RKO (cell line): ENCODE results near the gene KAT6B.

Experiments
- DNase-seq: peaks from one replicate; pipeline ENCODE4 v3.0.0-alpha.2; 2016; ENCODE audit warnings: low spot score

KAT6B gene

DNA sequence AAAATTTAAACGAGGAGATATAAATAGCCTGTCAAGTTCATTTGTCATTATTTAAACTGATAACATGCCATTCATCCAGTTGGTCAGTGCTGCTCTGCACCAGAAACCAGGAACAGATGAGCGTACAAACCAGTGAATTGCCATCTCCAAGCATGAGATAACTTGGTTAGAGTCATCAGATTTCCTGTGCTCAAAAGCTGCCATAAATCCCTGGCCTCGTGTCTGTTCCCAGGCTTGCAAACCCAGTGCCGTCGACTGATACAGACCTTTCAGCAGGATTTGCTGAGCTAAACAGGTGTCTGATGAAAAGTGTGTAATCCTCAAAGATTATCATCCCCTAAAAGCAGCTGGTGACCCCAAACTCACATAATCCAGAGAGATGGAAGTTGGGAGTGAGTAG lies 189.0 kb downstream of the KAT6B start:
- DNase-seq = no peak

GRCh38 chr10:75016325-75016724 lies 189.9 kb downstream of the KAT6B start:
- DNase-seq = no peak

GRCh38 chr10:75018251-75018650 lies 191.9 kb downstream of the KAT6B start:
- no peak for DNase-seq

DNA sequence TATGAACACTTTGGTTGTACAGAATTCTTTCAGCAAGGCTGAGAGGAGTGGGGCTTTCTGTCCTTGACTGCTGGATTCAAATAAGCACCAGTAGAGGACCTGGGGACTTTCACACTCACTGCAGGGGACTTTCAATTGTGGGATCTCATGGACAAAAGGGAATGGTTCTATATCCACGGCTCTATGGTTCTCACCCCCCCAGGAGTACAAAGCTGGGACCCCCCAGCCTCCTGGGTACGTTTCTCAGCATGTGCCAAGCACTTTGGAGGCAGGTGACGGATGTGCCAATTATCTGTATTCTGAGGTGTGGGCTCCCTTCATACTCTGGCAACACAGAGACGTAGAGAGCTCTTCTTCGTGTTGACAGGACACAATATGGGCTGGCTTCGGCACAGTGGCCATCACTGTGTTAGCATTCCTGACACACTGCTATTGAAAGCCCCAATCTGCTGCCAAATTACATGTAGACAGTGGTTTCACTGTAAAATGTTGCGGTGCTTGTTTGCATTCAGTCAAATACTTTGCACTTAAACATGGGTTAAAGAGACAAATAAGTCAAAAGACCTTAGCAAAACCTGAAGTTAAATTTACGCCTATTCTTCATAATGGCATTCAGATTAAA lies 192.4 kb downstream of the KAT6B start:
- DNase-seq = no peak

DNA sequence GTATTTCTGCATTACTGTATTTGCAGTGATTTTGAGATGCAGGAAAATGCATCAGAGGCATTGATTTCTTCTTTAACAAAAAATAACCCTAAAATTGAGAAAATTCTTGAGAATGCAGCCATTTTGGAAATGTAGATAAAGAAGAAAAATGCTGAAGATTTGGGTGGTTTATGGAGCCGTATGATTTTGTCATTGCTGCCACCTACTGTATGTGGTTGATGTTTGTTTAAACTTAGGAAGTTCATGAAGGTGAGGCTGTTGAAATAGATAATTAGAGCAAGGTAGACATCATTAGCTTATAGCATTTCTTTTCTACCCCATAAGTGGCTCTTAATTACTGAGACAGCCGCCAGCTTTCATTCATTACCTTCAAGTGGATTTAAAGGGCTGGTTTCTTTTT lies 193.0 kb downstream of the KAT6B start:
- peak; percentile 23 for DNase-seq

DNA sequence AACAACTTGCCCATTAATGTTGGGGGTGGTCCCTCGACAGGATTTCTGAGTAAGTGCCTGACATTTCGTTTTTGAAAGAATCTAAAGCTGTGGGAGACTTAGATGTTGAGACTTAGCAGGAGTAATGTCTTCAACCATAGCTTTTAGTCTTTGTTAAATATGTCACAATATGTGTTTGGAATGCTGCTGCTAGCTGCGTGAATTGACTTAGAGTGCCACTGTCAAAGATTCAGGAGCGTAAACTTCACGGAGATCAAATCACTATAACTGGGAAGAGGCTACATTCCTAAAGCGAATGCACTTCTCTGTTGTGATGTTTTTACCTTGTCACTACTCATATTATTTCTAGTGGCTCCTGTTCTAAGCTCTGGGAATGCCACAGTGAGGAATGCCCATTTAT lies 193.8 kb downstream of the KAT6B start:
- no peak for DNase-seq

- DNase-seq = no peak
Measured at GRCh38 chr10:75021379-75022249, 195.2 kb downstream of the KAT6B start.

DNA sequence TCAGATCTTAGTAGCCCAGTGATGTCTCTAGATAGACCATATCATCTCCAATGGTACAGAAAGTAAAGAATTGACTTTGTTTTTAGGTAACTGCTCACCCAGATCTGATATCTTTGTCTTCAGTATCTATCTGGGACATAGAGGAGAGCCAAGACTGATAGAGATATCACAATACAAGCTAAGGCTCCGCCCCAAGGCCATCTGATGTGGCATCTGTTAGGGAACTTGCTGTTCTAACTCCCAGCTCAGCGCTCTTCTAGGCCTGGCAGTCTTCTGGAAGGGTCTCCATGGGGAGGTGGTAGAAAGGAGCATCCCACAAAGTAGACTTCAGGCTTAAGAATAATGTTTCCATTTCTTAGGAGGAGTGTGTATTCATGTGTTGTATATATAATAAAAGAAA lies 196.7 kb downstream of the KAT6B start:
- no peak for DNase-seq

DNA sequence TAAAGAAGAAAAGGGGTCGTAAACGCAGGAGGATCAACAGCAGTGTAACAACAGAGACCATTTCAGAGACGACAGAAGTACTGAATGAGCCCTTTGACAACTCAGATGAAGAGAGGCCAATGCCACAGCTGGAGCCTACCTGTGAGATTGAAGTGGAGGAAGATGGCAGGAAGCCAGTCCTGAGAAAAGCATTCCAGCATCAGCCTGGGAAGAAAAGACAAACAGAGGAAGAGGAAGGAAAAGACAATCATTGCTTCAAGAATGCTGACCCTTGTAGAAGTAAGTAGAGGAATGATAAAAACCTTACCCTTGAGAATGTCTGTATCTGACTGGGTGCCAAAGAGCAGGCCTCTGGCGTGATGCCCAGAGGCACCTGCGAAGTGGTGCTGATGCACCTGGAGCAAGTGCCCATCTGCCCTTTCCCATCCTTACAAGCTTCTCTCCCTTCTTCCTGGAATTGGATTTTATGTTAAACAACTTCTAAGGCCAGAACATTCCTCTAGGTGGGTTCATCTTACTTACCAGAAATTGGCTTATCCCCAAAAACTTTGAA lies 198.6 kb downstream of the KAT6B start:
- no peak for DNase-seq

- no peak for DNase-seq
Measured at GRCh38 chr10:75028049-75028448, 201.6 kb downstream of the KAT6B start.

DNA sequence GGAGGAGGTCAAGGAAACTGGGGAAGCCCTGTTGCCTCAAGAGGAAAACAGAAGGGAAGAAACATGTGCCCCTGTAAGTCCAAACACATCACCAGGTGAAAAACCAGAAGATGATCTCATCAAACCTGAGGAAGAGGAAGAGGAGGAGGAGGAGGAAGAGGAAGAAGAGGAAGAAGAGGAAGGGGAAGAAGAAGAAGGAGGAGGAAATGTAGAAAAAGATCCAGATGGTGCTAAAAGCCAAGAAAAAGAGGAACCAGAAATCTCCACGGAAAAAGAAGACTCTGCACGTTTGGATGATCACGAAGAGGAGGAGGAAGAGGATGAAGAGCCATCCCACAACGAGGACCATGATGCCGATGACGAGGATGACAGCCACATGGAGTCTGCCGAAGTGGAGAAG lies 202.3 kb downstream of the KAT6B start:
- no peak for DNase-seq

- DNase-seq = no peak
Measured at GRCh38 chr10:75029420-75029819, 203.0 kb downstream of the KAT6B start.

DNA sequence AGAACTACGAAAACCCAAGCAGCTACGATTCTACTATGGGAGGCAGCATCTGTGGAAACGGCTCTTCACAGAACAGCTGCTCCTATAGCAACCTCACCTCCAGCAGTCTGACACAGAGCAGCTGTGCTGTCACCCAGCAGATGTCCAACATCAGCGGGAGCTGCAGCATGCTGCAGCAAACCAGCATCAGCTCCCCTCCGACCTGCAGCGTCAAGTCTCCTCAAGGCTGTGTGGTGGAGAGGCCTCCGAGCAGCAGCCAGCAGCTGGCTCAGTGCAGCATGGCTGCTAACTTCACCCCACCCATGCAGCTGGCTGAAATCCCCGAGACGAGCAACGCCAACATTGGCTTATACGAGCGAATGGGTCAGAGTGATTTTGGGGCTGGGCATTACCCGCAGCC lies 203.5 kb downstream of the KAT6B start:
- no peak for DNase-seq

DNA sequence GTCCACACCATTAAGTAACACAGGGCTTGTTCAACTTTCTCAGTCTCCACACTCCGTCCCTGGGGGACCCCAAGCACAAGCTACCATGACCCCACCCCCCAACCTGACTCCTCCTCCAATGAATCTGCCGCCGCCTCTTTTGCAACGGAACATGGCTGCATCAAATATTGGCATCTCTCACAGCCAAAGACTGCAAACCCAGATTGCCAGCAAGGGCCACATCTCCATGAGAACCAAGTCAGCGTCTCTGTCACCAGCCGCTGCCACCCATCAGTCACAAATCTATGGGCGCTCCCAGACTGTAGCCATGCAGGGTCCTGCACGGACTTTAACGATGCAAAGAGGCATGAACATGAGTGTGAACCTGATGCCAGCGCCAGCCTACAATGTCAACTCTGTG lies 204.0 kb downstream of the KAT6B start:
- DNase-seq = no peak

- no peak for DNase-seq
Measured at GRCh38 chr10:75032119-75032518, 205.7 kb downstream of the KAT6B start.

DNA sequence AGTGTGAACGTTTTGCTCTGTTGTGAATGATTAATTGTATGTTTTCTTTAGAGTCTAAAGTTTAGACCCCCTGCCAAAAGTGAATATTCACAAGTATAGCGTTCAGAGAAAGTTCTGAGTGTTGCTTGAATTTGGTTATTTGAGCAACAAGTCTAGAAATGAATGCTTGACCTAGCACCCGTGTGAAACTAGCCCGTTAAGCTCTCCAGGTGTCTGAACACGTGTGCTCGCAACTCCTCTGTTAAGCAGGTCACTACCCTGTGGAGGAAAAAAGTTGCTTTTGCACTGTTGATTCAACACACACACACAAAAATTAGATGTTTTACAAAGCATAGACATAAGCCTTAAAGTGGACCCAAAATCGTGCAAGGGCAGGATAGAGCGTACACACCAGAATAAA lies 206.4 kb downstream of the KAT6B start:
- DNase-seq = no peak

- DNase-seq = no peak
Measured at GRCh38 chr10:75033399-75034130, 207.2 kb downstream of the KAT6B start.

DNA sequence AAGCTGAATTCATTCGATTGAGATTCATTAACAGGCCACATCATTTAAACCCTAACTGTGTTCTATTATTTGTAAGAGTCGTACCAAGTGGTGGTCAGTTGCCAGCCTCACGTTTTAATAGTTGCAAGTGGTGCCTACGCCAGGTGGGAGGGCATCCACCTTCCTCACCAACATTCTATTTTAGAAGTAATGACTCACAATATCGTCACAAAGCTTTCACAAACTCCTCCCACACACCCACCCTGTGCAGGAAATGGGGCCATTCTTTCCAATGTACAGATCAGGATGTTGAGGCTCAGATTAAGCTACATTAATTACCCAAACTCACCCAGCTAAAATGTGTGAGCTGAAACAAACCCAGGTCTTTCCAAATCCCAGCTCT lies 207.7 kb downstream of the KAT6B start:
- DNase-seq = peak; percentile 24

DNA sequence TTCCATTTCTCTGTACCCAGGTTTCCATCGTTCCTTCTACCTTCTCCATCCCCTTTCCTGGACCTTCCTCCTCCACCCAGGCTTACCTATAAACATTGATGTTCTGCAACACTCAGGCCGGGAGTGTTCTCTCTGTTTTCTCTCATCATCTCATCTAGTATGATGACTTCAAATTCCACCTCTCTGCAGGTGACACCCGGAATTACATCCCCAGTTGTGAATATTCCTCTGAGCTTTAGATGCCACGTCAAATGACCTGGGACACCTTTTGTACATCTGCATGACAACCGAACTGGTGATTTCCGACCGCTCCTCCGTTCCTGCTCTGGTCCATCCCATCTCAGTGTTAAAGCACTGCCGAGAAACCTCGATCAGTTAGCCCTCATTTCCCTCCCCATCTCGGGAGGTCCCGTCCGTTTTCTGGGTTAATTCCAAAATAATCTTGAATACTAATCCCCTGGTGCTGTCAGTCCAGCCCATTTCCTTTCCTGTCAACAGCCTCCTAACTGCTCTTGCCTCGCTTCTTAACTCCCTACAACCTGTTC lies 208.4 kb downstream of the KAT6B start:
- no peak for DNase-seq

GRCh38 chr10:75035975-75036708 lies 209.7 kb downstream of the KAT6B start:
- DNase-seq = peak; percentile 62
